Gastroesophageal sphincter (tissue), 4 donors: ENCODE results near the gene GRK4. TPM values are rescaled to one million over a fixed set of nuclear protein-coding genes. Genes with fewer than 3 reads are reported as not detected.

ENCODE experiments used
- ATAC-seq: fragments of 150-250 bp; one replicate; pipeline ENCODE4 v1.9.1; 2016; ENCODE audit warnings: mild to moderate bottlenecking, moderate library complexity
- H3K27ac ChIP-seq, 4 donors: fragments of 200-600 bp; sonication (generic) in 3 of 4; 1 replicate in 3 of 4; 2 replicates in 1 of 4; pipeline ENCODE4 v1.5.1; 2016 to 2019
- H3K27me3 ChIP-seq: fragments of 200-600 bp; sonication (generic); one replicate; pipeline ENCODE4 v1.5.1; 2019
- H3K36me3 ChIP-seq, 2 donors: fragments of 200-600 bp; sonication (generic); one replicate each; pipeline ENCODE4 v1.5.1; 2019; ENCODE audit warnings: control low read depth in 1 of 2
- H3K4me1 ChIP-seq, 3 donors: fragments of 200-600 bp; sonication (generic); 1 replicate in 2 of 3; 2 replicates in 1 of 3; pipeline ENCODE4 v1.5.1; 2016 to 2019; ENCODE audit warnings: control low read depth in 2 of 3
- H3K4me3 ChIP-seq, 2 donors: fragments of 200-600 bp; sonication (generic); one replicate each; pipeline ENCODE4 v1.5.1; 2019; ENCODE audit warnings: mild to moderate bottlenecking in 1 of 2, moderate library complexity in 1 of 2
- H3K9me3 ChIP-seq, 3 donors: fragments of 200-600 bp; sonication (generic); one replicate each; pipeline ENCODE4 v1.5.1; 2017 to 2019; ENCODE audit warnings: control low read depth in 2 of 3
- CTCF ChIP-seq, 4 experiments: fragments of 200-600 bp in 2 of 4; fragments of 450-650 bp in 2 of 4; sonication (generic) in 1 of 4; IDR thresholded peaks; one replicate each; pipeline ENCODE4 v1.5.1; 2017 to 2019; ENCODE audit warnings: antibody characterized with exemption in 4 of 4, mild to moderate bottlenecking in 2 of 4, moderate library complexity in 2 of 4
- EP300 ChIP-seq: sonication (generic); formaldehyde crosslinking; IDR thresholded peaks from one replicate; pipeline ENCODE4 v1.6.1; 2017; ENCODE audit warnings: antibody characterized with exemption, mild to moderate bottlenecking
- POLR2A ChIP-seq, 2 donors: fragments of 450-650 bp; IDR thresholded peaks; one replicate each; pipeline ENCODE4 v1.6.1; 2017; ENCODE audit warnings: antibody characterized with exemption in 2 of 2, mild to moderate bottlenecking in 2 of 2, moderate library complexity in 1 of 2
- POLR2AphosphoS5 ChIP-seq: sonication (generic); formaldehyde crosslinking; IDR thresholded peaks from one replicate; pipeline ENCODE4 v1.6.1; 2017; ENCODE audit warnings: antibody characterized with exemption
- WGBS, 2 donors: methylation state at CpG; one replicate each; pipeline ENCODE4 v1.1.5; 2018; ENCODE audit warnings: low coverage in 1 of 2; 5-methylcytosine and 5-hydroxymethylcytosine counted together
- total RNA-seq, 4 donors: library from RNA; depleted of rRNA; stranded (reverse); fragments of >200 nt; gene quantifications; one replicate each; pipeline ENCODE4 v1.1.0, GENCODE V29; 2016

Gene GRK4
- total RNA-seq, 4 donors from 2014 or later: 4.2 to 9.5 (median 6.2) TPM

- Histone ChIP-seq H3K4me1 (peaks cover 0 to 8% (median 0%) of the 10 kb centered on the region in 3 donors), H3K27ac (no peak overlapping the region), H3K36me3 (peaks cover 0 to 86% of the 10 kb centered on the region in 2 donors), H3K27me3 (no peaks in the 10 kb centered on the region), H3K9me3 (no peaks in the 10 kb centered on the region), H3K4me3 (no peak overlapping the region)
- no peak for ATAC-seq
- TF ChIP-seq CTCF (IDR thresholded peaks at IDR 0.05) (no peak), POLR2A (IDR thresholded peaks at IDR 0.05) (no peak), POLR2AphosphoS5 (no peak), EP300 (no peak)
- WGBS, 2 donors: 80% methylated on average over 1 of the region's 10 CpGs; no CpG with 5 or more reads in 1 of the 2 donors
Observed at GRCh38 chr4:2923141-2923551, 40.2 kb upstream of the GRK4 start.

GRCh38 chr4:2923668-2924173 is 39.6 kb upstream of the GRK4 start:
- no peak overlapping the region for H3K4me3 ChIP-seq
- no peak for ATAC-seq
- no peak overlapping the region for H3K27ac ChIP-seq
- H3K27me3 ChIP-seq: no peaks in the 10 kb centered on the region
- TF ChIP-seq POLR2A (IDR thresholded peaks at IDR 0.05) (no peak), CTCF (IDR thresholded peaks at IDR 0.05) (no peak), POLR2AphosphoS5 (no peak), EP300 (no peak)
- H3K9me3 ChIP-seq: no peaks in the 10 kb centered on the region
- WGBS, 2 donors: 97% methylated on average over 11 of the region's 16 CpGs; no CpG with 5 or more reads in 1 of the 2 donors
- peaks cover 0 to 8% (median 0%) of the 10 kb centered on the region in 3 donors for H3K4me1 ChIP-seq
- H3K36me3 ChIP-seq: peaks cover 0 to 86% of the 10 kb centered on the region in 2 donors

- Histone ChIP-seq H3K9me3 (no peaks in the 10 kb centered on the region), H3K27ac (no peak overlapping the region)
- no peak for ATAC-seq
Observed at GRCh38 chr4:2924286-2924685, 39.1 kb upstream of the GRK4 start.

GRCh38 chr4:2924765-2925301 is 38.5 kb upstream of the GRK4 start:
- Histone ChIP-seq H3K27ac (no peak overlapping the region), H3K4me3 (no peak overlapping the region), H3K4me1 (peaks cover 0 to 8% (median 0%) of the 10 kb centered on the region in 3 donors), H3K9me3 (no peaks in the 10 kb centered on the region), H3K27me3 (no peaks in the 10 kb centered on the region), H3K36me3 (peaks cover 0 to 90% of the 10 kb centered on the region in 2 donors)
- no peak for TF ChIP-seq POLR2A (IDR thresholded peaks at IDR 0.05)
- TF ChIP-seq EP300: no peak
- no peak for TF ChIP-seq CTCF (IDR thresholded peaks at IDR 0.05)
- no peak for TF ChIP-seq POLR2AphosphoS5
- 66 to 92% methylated on average over 3 to 6 of the region's 7 CpGs for WGBS, 2 donors
- ATAC-seq: no peak

More at GRCh38 chr4:2924286-2924685, 39.1 kb upstream of the GRK4 start:
- Histone ChIP-seq H3K4me1 (peaks cover 0 to 8% (median 0%) of the 10 kb centered on the region in 3 donors), H3K36me3 (peaks cover 0 to 87% of the 10 kb centered on the region in 2 donors), H3K27me3 (no peaks in the 10 kb centered on the region), H3K4me3 (no peak overlapping the region)
- TF ChIP-seq POLR2AphosphoS5 (no peak), EP300 (no peak), POLR2A (IDR thresholded peaks at IDR 0.05) (no peak)
- WGBS, 2 donors: 82 to 89% methylated on average over 6 to 8 of the region's 8 CpGs

- no peak overlapping the region for H3K27ac ChIP-seq
Observed at GRCh38 chr4:2925496-2925895, 37.9 kb upstream of the GRK4 start.

More at GRCh38 chr4:2925496-2925895, 37.9 kb upstream of the GRK4 start:
- no peak for TF ChIP-seq EP300
- TF ChIP-seq POLR2A (IDR thresholded peaks at IDR 0.05): no peak
- TF ChIP-seq CTCF (IDR thresholded peaks at IDR 0.05): no peak
- TF ChIP-seq POLR2AphosphoS5: no peak
- H3K36me3 ChIP-seq: peaks cover 0 to 93% of the 10 kb centered on the region in 2 donors
- peaks cover 0 to 12% (median 0%) of the 10 kb centered on the region in 3 donors for H3K4me1 ChIP-seq
- H3K27me3 ChIP-seq: no peaks in the 10 kb centered on the region
- H3K9me3 ChIP-seq: no peaks in the 10 kb centered on the region
- 80 to 88% methylated on average over 5 of the region's 5 CpGs for WGBS, 2 donors
- no peak overlapping the region for H3K4me3 ChIP-seq
- ATAC-seq: no peak
